ENCODE measurements around the gene PDE4D. TPM values are rescaled to one million over a fixed set of nuclear protein-coding genes. Genes with fewer than 3 reads are reported as not detected.

Gene PDE4D
- total RNA-seq, 2 experiments from 2014 or later: 75.5 to 80.7 TPM

GRCh38 chr5:59189472-59190244, 703.9 kb downstream of the PDE4D start:
- Mint-ChIP-seq H3K4me1 (ENCODE audit: low read depth) (peaks cover 3% of the 10 kb centered on the region), H3K4me3 (no peak overlapping the region), H3K36me3 (ENCODE audit: low read depth) (no peaks in the 10 kb centered on the region), H3K9me3 (no peaks in the 10 kb centered on the region), H3K27ac (no peak overlapping the region), H3K27me3 (peaks cover 9% of the 10 kb centered on the region)
- intact Hi-C loops (cut with micrococcal nuclease): loop anchor here (2.0 to 5.0 kb wide), 2 partner anchors 178 to 191 kb away; no protein-coding TSS in a partner anchor
- ChIA-PET POLR2A (no interaction called here), CTCF (interaction anchor here (0.7 to 9.9 kb wide), 20 partner anchors 13 to 483 kb away, joined by 3 to 129 read pairs (median 6); no protein-coding TSS in a partner anchor)
- ATAC-seq (no peak), DNase-seq (no peak)
- TF ChIP-seq CTCF (IDR thresholded peaks at IDR 0.05): no peak

- intact Hi-C loops (cut with micrococcal nuclease): loop anchor here (2.0 to 5.0 kb wide), 2 partner anchors 179 to 192 kb away; no protein-coding TSS in a partner anchor
- DNase-seq (peak; percentile 73), ATAC-seq (peak; percentile 75)
- POLR2A ChIA-PET: no interaction called here
- CTCF ChIA-PET: interaction anchor here (0.6 to 9.9 kb wide), 66 partner anchors 8 to 622 kb away, joined by 3 to 129 read pairs (median 4); no protein-coding TSS in a partner anchor
- Mint-ChIP-seq H3K4me1 (ENCODE audit: low read depth) (peaks cover 3% of the 10 kb centered on the region), H3K36me3 (ENCODE audit: low read depth) (no peaks in the 10 kb centered on the region), H3K27me3 (peaks cover 10% of the 10 kb centered on the region), H3K4me3 (no peak overlapping the region), H3K27ac (no peak overlapping the region), H3K9me3 (no peaks in the 10 kb centered on the region)
- TF ChIP-seq CTCF (IDR thresholded peaks at IDR 0.05): peak; percentile 90
Observed at GRCh38 chr5:59188419-59189225, 704.9 kb downstream of the PDE4D start.

- intact Hi-C loops (cut with micrococcal nuclease): loop anchor here (2.0 to 5.0 kb wide), 2 partner anchors 179 to 193 kb away; no protein-coding TSS in a partner anchor
- POLR2A ChIA-PET: no interaction called here
- no peaks in the 10 kb centered on the region for H3K36me3 Mint-ChIP-seq (ENCODE audit: low read depth)
- ATAC-seq: no peak
- H3K4me1 Mint-ChIP-seq (ENCODE audit: low read depth): peaks cover 3% of the 10 kb centered on the region
- H3K4me3 Mint-ChIP-seq: no peak overlapping the region
- no peaks in the 10 kb centered on the region for H3K9me3 Mint-ChIP-seq
- no peak overlapping the region for H3K27ac Mint-ChIP-seq
- no peak for DNase-seq
- CTCF ChIA-PET: interaction anchor here (0.7 to 9.9 kb wide), 52 partner anchors 9 to 622 kb away, joined by 3 to 129 read pairs (median 4); no protein-coding TSS in a partner anchor
- no peak for TF ChIP-seq CTCF (IDR thresholded peaks at IDR 0.05)
- H3K27me3 Mint-ChIP-seq: peaks cover 10% of the 10 kb centered on the region
Observed at GRCh38 chr5:59187857-59188256, 705.7 kb downstream of the PDE4D start.

- Mint-ChIP-seq H3K4me1 (ENCODE audit: low read depth) (peaks cover 3% of the 10 kb centered on the region), H3K9me3 (no peaks in the 10 kb centered on the region), H3K36me3 (ENCODE audit: low read depth) (no peaks in the 10 kb centered on the region), H3K4me3 (no peak overlapping the region), H3K27me3 (peaks cover 10% of the 10 kb centered on the region), H3K27ac (no peak overlapping the region)
- DNase-seq (no peak), ATAC-seq (no peak)
- intact Hi-C loops (cut with micrococcal nuclease): loop anchor here (5.0 kb wide), 1 partner anchor 181 kb away; no protein-coding TSS in a partner anchor
- TF ChIP-seq CTCF (IDR thresholded peaks at IDR 0.05): no peak
- ChIA-PET CTCF (interaction anchor here (0.7 to 9.9 kb wide), 9 partner anchors 10 to 300 kb away, joined by 3 to 129 read pairs (median 17); no protein-coding TSS in a partner anchor), POLR2A (no interaction called here)
Observed at GRCh38 chr5:59186623-59187022, 706.9 kb downstream of the PDE4D start.
